Measurements from ENCODE around the gene NUDT14.

Gene NUDT14

GRCh38 chr14:105179191-105179590 is 1.9 kb downstream of the NUDT14 start:
- peaks cover 4% of the 10 kb centered on the region for H3K27me3 Mint-ChIP-seq (ENCODE audit: low read depth)
- H3K27ac Mint-ChIP-seq = no peak overlapping the region
- H3K4me3 Mint-ChIP-seq = no peak overlapping the region
- no peaks in the 10 kb centered on the region for H3K36me3 Mint-ChIP-seq (ENCODE audit: low read depth)
- H3K4me1 Mint-ChIP-seq (ENCODE audit: low read depth) = peaks cover 9% of the 10 kb centered on the region
- H3K9me3 Mint-ChIP-seq = no peaks in the 10 kb centered on the region

- H3K36me3 Mint-ChIP-seq (ENCODE audit: low read depth) = no peaks in the 10 kb centered on the region
- no peak overlapping the region for H3K27ac Mint-ChIP-seq
- peaks cover 11% of the 10 kb centered on the region for H3K4me1 Mint-ChIP-seq (ENCODE audit: low read depth)
- H3K4me3 Mint-ChIP-seq = no peak overlapping the region
- H3K27me3 Mint-ChIP-seq (ENCODE audit: low read depth) = peaks cover 4% of the 10 kb centered on the region
- no peaks in the 10 kb centered on the region for H3K9me3 Mint-ChIP-seq
These were observed 2.3 kb downstream of the NUDT14 start for GRCh38 chr14:105178868-105179140.

GRCh38 chr14:105178069-105178867 is 2.8 kb downstream of the NUDT14 start:
- no peak overlapping the region for H3K27ac Mint-ChIP-seq
- no peak overlapping the region for H3K4me3 Mint-ChIP-seq
- no peaks in the 10 kb centered on the region for H3K36me3 Mint-ChIP-seq (ENCODE audit: low read depth)
- no peaks in the 10 kb centered on the region for H3K9me3 Mint-ChIP-seq
- peaks cover 11% of the 10 kb centered on the region for H3K4me1 Mint-ChIP-seq (ENCODE audit: low read depth)
- peaks cover 4% of the 10 kb centered on the region for H3K27me3 Mint-ChIP-seq (ENCODE audit: low read depth)

GRCh38 chr14:105177082-105177481 is 4.0 kb downstream of the NUDT14 start:
- H3K4me1 Mint-ChIP-seq (ENCODE audit: low read depth) = peaks cover 11% of the 10 kb centered on the region
- H3K36me3 Mint-ChIP-seq (ENCODE audit: low read depth) = no peaks in the 10 kb centered on the region
- no peak overlapping the region for H3K4me3 Mint-ChIP-seq
- H3K9me3 Mint-ChIP-seq = no peaks in the 10 kb centered on the region
- H3K27me3 Mint-ChIP-seq (ENCODE audit: low read depth) = no peaks in the 10 kb centered on the region
- H3K27ac Mint-ChIP-seq = no peak overlapping the region

GRCh38 chr14:105176513-105176912 is 4.6 kb downstream of the NUDT14 start:
- H3K4me1 Mint-ChIP-seq (ENCODE audit: low read depth) = peaks cover 13% of the 10 kb centered on the region
- H3K27me3 Mint-ChIP-seq (ENCODE audit: low read depth) = peaks cover 3% of the 10 kb centered on the region
- no peak overlapping the region for H3K4me3 Mint-ChIP-seq
- H3K9me3 Mint-ChIP-seq = no peaks in the 10 kb centered on the region
- H3K27ac Mint-ChIP-seq = no peak overlapping the region
- H3K36me3 Mint-ChIP-seq (ENCODE audit: low read depth) = no peaks in the 10 kb centered on the region

GRCh38 chr14:105173901-105174894 is 6.9 kb downstream of the NUDT14 start:
- peaks cover 18% of the 10 kb centered on the region for H3K4me1 Mint-ChIP-seq (ENCODE audit: low read depth)
- no peak overlapping the region for H3K4me3 Mint-ChIP-seq
- peak overlapping the region; percentile 55 for H3K27ac Mint-ChIP-seq
- H3K27me3 Mint-ChIP-seq (ENCODE audit: low read depth) = peaks cover 11% of the 10 kb centered on the region
- no peaks in the 10 kb centered on the region for H3K36me3 Mint-ChIP-seq (ENCODE audit: low read depth)
- no peaks in the 10 kb centered on the region for H3K9me3 Mint-ChIP-seq

- Mint-ChIP-seq H3K36me3 (ENCODE audit: low read depth) (no peaks in the 10 kb centered on the region), H3K27me3 (ENCODE audit: low read depth) (peaks cover 12% of the 10 kb centered on the region), H3K4me3 (no peak overlapping the region), H3K9me3 (no peaks in the 10 kb centered on the region), H3K4me1 (ENCODE audit: low read depth) (peaks cover 18% of the 10 kb centered on the region), H3K27ac (no peak overlapping the region)
These were observed 8.0 kb downstream of the NUDT14 start for GRCh38 chr14:105173145-105173544.

- peaks cover 18% of the 10 kb centered on the region for H3K4me1 Mint-ChIP-seq (ENCODE audit: low read depth)
- H3K27me3 Mint-ChIP-seq (ENCODE audit: low read depth) = peaks cover 12% of the 10 kb centered on the region
- no peaks in the 10 kb centered on the region for H3K36me3 Mint-ChIP-seq (ENCODE audit: low read depth)
- H3K4me3 Mint-ChIP-seq = no peak overlapping the region
- H3K27ac Mint-ChIP-seq = no peak overlapping the region
- H3K9me3 Mint-ChIP-seq = no peaks in the 10 kb centered on the region
These were observed 8.6 kb downstream of the NUDT14 start for GRCh38 chr14:105172476-105172875.

GRCh38 chr14:105171004-105171673 is 10.0 kb downstream of the NUDT14 start:
- Mint-ChIP-seq H3K27me3 (ENCODE audit: low read depth) (peaks cover 20% of the 10 kb centered on the region), H3K27ac (no peak overlapping the region), H3K9me3 (no peaks in the 10 kb centered on the region), H3K4me3 (no peak overlapping the region), H3K4me1 (ENCODE audit: low read depth) (peaks cover 18% of the 10 kb centered on the region), H3K36me3 (ENCODE audit: low read depth) (no peaks in the 10 kb centered on the region)

GRCh38 chr14:105169776-105170655 is 11.1 kb downstream of the NUDT14 start:
- peaks cover 20% of the 10 kb centered on the region for H3K27me3 Mint-ChIP-seq (ENCODE audit: low read depth)
- peak overlapping the region; percentile 45 for H3K27ac Mint-ChIP-seq
- peak overlapping the region; percentile 79 for H3K4me3 Mint-ChIP-seq

GRCh38 chr14:105168979-105169507 is 12.1 kb downstream of the NUDT14 start:
- Mint-ChIP-seq H3K27me3 (ENCODE audit: low read depth) (peaks cover 20% of the 10 kb centered on the region), H3K4me3 (peak overlapping the region; percentile 67), H3K4me1 (ENCODE audit: low read depth) (peaks cover 11% of the 10 kb centered on the region), H3K36me3 (ENCODE audit: low read depth) (no peaks in the 10 kb centered on the region), H3K27ac (no peak overlapping the region), H3K9me3 (no peaks in the 10 kb centered on the region)

More at GRCh38 chr14:105169776-105170655, 11.1 kb downstream of the NUDT14 start:
- peaks cover 18% of the 10 kb centered on the region for H3K4me1 Mint-ChIP-seq (ENCODE audit: low read depth)
- no peaks in the 10 kb centered on the region for H3K36me3 Mint-ChIP-seq (ENCODE audit: low read depth)
- no peaks in the 10 kb centered on the region for H3K9me3 Mint-ChIP-seq

GRCh38 chr14:105168496-105168978 is 12.6 kb downstream of the NUDT14 start, which contains the start of gene JAG2:
Gene JAG2 (minus strand): TSS chr14:105168776. CDS start chr14:105168420, 356 bp downstream.
- Mint-ChIP-seq H3K27me3 (ENCODE audit: low read depth) (peaks cover 20% of the 10 kb centered on the region), H3K27ac (peak within 1 kb of the TSS; percentile 45), H3K4me3 (peak within 1 kb of the TSS; percentile 79), H3K9me3 (no peaks in the 10 kb centered on the region), H3K4me1 (ENCODE audit: low read depth) (peaks cover 11% of the 10 kb centered on the region), H3K36me3 (ENCODE audit: low read depth) (no peaks in the 10 kb centered on the region)

- Mint-ChIP-seq H3K27ac (no peak overlapping the region), H3K36me3 (ENCODE audit: low read depth) (no peaks in the 10 kb centered on the region), H3K9me3 (no peaks in the 10 kb centered on the region), H3K4me1 (ENCODE audit: low read depth) (peaks cover 11% of the 10 kb centered on the region), H3K4me3 (peak overlapping the region; percentile 14), H3K27me3 (ENCODE audit: low read depth) (peaks cover 20% of the 10 kb centered on the region)
These were observed 13.1 kb downstream of the NUDT14 start for GRCh38 chr14:105168093-105168420.

Measured in T-helper 1 cell treated with Interleukin-12 subunit alpha and Interleukin-12 subunit beta and Interleukin-4 antibody, amounts not matched to agents 30 μg/mL and 1 μg/mL, for 36 hours (primary cell).